Coronary artery (tissue), 2 donors: ENCODE results near the gene MARK1.

Experiments used
- DNase-seq: peaks from one replicate; pipeline ENCODE4 v3.0.0-alpha.2; 2017; ENCODE audit warnings: low spot score
- H3K27ac ChIP-seq, 2 donors: fragments of 200-600 bp; sonication (generic); one replicate each; pipeline ENCODE4 v1.5.1; 2016 to 2019
- H3K4me3 ChIP-seq: fragments of 200-600 bp; sonication (generic); 2 replicates; pipeline ENCODE4 v1.5.1; 2016; ENCODE audit warnings: mild to moderate bottlenecking, moderate library complexity
- TF ChIP-seq, protein P1 (sequence below): fragments of 200-600 bp; sonication (generic); IDR thresholded peaks from one replicate; pipeline ENCODE4 v1.5.1; 2019; ENCODE audit warnings: antibody characterized with exemption

MARK1 gene

DNA sequence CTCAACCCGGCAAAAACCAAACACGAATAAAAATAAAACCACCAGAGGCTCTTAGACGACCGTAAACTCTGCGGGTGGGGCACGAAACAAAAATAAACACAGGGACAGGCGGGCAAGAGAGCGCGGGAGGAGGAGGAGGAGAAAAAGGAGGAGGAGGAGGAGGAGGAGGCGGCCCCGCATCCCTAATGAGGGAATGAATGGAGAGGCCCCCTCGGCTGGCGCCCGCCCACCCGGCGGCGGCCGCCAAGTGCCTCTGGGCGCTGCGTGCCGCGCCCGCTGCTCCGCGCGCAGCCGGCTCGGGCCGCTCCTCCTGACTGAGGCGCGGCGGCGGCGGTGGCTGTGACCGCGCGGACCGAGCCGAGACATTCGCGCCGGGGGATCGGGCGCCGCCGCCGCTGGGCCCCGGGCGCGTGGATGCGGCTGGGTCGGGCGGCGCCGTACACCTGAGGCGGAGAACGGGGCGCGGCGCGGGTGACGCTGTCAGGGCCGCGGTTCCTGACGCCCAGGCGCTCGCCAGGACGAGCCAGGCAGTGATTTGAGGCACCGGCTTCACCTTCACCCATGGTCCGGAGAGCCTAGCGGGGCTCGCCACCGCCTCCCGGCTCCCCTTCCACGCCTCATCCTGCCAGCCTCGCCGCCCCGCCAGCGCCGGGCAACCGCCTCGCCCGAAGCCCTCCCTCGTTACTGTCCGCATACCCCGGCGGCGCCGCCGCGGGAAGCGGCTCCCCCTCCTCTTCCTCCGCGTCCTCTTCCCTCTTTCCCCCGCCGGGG, at the start of gene MARK1:
Gene MARK1 (plus strand): TSS at position 229 of the 771 bp plus-strand sequence. CDS start 687 bp downstream, outside the sequence.
- DNase-seq, result peak; percentile 80
- H3K4me3 ChIP-seq, result peak within 1 kb of the TSS; percentile 90

DNA sequence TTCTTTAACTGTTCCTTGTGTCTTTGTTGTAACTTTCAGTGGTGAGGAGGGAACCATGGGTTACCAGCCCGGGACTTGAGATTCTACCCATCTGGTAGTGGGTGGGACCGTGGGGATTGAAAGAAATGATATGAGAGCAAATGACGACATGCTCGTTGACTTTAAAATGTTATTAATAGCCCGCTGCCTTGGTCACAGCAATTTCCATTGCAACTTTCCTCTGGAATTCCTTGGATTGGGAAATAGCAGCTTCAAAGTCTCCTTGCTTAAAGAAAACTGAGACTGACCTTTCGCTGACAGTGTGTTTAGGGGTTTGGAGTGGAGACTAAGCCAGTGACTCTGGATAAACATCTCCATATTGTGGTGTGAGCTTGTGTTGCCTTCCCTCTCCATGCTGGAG, 44.2 kb upstream of the MARK1 start:
- DNase-seq, result no peak

More for the DNA sequence above, at the start of gene MARK1:
- TF ChIP-seq, protein P1, sequence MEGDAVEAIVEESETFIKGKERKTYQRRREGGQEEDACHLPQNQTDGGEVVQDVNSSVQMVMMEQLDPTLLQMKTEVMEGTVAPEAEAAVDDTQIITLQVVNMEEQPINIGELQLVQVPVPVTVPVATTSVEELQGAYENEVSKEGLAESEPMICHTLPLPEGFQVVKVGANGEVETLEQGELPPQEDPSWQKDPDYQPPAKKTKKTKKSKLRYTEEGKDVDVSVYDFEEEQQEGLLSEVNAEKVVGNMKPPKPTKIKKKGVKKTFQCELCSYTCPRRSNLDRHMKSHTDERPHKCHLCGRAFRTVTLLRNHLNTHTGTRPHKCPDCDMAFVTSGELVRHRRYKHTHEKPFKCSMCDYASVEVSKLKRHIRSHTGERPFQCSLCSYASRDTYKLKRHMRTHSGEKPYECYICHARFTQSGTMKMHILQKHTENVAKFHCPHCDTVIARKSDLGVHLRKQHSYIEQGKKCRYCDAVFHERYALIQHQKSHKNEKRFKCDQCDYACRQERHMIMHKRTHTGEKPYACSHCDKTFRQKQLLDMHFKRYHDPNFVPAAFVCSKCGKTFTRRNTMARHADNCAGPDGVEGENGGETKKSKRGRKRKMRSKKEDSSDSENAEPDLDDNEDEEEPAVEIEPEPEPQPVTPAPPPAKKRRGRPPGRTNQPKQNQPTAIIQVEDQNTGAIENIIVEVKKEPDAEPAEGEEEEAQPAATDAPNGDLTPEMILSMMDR, result no peak
- H3K27ac ChIP-seq, result peak within 1 kb of the TSS; percentile 94 to 95

DNA sequence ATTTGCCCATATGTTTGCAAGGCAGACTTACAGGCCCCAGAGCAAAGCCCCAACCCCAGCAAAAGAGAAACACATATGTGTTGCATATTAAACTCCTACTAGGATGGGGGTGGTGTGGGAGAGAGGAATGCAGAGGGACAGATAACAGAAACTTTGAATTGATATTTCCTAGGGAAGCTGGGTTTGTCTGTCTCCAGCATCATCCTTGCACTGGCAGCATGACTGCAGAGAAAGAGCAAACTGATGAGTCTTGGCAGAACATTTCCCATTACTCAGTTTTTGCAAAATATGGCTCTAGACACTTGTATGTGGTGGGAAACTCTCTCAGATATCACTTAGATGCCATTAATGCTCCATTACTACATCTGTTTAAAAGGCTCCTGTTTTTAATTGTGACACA, 43.8 kb upstream of the MARK1 start:
- Histone ChIP-seq H3K27ac (peak overlapping the region; percentile 59 to 92), H3K4me3 (peak overlapping the region; percentile 20)
- TF ChIP-seq, protein P1, result no peak
- no peak for DNase-seq

More for the DNA sequence above, 44.2 kb upstream of the MARK1 start:
- peak overlapping the region; percentile 59 to 92 for H3K27ac ChIP-seq
- TF ChIP-seq, protein P1, result no peak
- peak overlapping the region; percentile 20 for H3K4me3 ChIP-seq

DNA sequence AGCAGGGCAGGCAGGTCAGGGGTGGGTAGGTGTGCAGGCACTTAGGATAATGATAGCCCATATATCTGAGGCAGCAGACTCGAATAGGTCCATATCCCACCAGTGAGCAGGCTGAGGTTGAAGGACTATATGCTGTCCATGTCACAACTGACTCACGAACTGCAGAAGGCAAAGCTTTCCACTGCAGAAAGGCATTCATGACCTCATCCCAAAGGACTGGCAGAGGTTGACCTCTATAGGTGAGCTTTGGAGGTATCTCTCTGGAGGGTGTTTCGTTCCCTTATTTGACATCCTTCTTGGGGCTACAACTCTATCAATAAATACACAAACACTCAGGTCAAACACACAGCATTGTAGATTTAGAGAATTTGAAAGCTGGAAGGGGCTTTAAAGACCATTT, 42.8 kb upstream of the MARK1 start:
- no peak for DNase-seq
- peak overlapping the region; percentile 9 to 92 for H3K27ac ChIP-seq
- TF ChIP-seq, protein P1, result no peak
- H3K4me3 ChIP-seq, result no peak overlapping the region

DNA sequence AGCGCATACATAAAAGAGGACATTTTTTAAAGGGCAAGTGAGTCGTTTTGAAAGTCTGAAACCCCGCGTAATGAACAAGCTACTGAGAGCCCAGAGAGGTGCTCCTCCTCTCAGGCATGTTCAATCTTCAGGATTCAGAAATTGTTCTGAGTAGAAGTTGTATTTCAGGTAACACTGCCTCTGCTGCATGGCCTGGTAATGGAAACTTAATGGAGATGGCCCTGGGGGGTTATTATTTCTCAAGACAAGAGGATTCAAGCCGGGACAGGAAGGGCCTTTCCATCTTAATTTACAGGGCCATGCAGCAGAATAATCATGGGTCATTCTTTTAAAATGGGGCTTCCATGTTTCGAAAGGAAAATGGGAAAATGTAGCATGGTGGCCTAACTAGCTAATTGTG, 42.1 kb upstream of the MARK1 start:
- TF ChIP-seq, protein P1, result no peak
- H3K4me3 ChIP-seq, result no peak overlapping the region
- peak overlapping the region; percentile 9 to 52 for H3K27ac ChIP-seq
- no peak for DNase-seq

DNA sequence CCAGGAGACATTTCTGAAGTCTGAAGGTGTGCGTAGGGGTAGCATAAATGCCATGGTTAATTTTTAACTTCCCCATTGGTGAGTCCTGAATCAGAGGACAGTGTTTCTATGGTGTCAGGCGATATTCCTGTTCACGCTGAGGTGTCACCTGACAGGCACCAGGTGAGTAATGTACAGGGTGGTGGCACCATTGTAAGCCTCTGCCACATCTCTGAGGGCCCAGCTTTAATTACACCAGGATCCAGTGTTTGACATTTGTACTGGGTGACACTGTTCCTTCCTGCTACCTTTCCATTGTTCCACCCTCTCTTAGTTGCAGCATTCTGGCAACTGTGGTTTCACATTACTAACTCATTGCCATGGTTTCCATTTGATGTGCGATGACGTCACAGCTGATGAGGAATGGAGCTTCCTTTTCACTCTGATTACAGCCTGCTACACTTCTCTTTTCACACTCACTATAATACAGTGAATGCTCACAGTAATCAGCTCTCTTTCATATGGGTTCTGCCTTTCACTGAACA, 40.6 kb upstream of the MARK1 start:
- TF ChIP-seq, protein P1, result no peak
- Histone ChIP-seq H3K4me3 (no peak overlapping the region), H3K27ac (no peak overlapping the region)
- DNase-seq, result no peak

DNA sequence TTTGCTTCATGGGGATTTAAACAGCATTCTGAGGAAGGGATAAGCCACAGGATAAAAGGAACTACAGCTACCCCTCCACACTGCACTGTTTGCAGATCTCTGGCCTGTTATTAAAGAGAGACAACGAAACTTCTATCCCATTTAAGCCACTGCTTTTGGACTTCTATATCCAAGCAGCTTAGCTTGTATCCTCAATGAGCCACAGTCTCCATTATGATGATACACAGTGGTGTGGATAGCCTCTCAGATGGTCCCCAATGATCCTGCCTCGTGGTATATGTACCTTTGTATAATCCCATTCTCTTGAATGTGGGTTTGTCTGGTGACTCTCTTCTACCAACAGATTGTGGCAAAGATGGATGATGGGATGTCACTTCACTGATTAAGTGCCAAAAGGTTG, 36.0 kb upstream of the MARK1 start:
- Histone ChIP-seq H3K4me3 (no peak overlapping the region), H3K27ac (no peak overlapping the region)
- TF ChIP-seq, protein P1, result no peak
- no peak for DNase-seq
